ENCODE results near the gene TNFRSF19. TPM values are rescaled to one million over a fixed set of nuclear protein-coding genes. Genes with fewer than 3 reads are reported as not detected.

The TNFRSF19 gene
- total RNA-seq, 3 donors from 2014 or later, result 0.32 to 3.8 (median 0.58) TPM

DNA sequence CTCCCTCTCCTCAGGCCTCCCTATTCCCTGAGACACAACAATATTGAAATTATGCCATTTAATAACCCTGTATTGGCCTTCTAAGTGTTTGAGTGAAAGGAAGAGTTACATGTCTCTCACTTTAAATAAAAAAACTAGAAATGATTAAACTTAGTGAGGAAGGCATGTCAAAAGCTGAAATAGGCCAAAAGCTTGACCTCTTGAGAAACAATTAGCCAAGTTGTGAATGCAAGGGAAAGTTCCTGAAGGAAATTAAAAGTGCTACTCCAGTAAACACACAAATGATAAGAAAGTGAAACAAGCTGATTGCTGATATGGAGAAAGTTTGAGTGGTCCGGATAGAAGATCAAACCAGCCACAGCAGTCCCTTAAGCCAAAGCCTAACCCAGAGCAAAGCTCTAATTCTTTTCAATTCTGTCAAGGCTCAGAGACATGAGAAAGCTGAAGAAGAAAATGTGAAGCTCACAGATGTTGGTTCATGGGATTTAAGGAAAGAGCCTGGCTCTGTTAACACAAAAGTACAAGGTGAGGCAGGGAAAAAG, 127.6 kb downstream of the TNFRSF19 start:
- Histone ChIP-seq H3K4me1 (ENCODE audit: low read depth) (no peaks in the 10 kb centered on the region), H3K9me3 (no peaks in the 10 kb centered on the region), H3K4me3 (no peak overlapping the region), H3K36me3 (ENCODE audit: low read depth) (no peaks in the 10 kb centered on the region)
- ATAC-seq, result no peak
- intact Hi-C loops (cut with DNase I, micrococcal nuclease), result no loop called here
- TF ChIP-seq, protein P1, sequence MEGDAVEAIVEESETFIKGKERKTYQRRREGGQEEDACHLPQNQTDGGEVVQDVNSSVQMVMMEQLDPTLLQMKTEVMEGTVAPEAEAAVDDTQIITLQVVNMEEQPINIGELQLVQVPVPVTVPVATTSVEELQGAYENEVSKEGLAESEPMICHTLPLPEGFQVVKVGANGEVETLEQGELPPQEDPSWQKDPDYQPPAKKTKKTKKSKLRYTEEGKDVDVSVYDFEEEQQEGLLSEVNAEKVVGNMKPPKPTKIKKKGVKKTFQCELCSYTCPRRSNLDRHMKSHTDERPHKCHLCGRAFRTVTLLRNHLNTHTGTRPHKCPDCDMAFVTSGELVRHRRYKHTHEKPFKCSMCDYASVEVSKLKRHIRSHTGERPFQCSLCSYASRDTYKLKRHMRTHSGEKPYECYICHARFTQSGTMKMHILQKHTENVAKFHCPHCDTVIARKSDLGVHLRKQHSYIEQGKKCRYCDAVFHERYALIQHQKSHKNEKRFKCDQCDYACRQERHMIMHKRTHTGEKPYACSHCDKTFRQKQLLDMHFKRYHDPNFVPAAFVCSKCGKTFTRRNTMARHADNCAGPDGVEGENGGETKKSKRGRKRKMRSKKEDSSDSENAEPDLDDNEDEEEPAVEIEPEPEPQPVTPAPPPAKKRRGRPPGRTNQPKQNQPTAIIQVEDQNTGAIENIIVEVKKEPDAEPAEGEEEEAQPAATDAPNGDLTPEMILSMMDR (IDR thresholded peaks at IDR 0.05), result no peak
- no peak for DNase-seq

DNA sequence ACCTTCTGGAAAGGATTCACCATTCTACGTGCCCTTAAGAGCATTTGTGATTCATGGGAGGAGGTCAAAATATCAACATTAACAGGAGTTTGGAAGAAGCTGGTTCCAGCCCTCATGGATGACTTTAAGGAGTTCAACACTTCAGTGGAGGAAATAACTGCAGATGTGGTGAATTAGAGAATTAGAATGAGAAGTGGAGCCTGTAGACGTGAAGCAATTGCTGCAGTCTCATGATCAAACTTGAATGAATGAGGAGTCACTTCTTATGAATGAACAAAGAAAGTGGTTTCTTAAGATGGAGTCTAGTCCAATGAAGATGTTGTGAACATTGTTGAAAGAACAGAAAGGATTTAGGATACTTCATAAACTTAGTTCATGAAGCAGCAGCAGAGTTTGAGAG, 129.1 kb downstream of the TNFRSF19 start:
- no peak for DNase-seq
- intact Hi-C loops (cut with DNase I, micrococcal nuclease), result no loop called here
- TF ChIP-seq, protein P1 (IDR thresholded peaks at IDR 0.05), result no peak
- Histone ChIP-seq H3K4me3 (no peak overlapping the region), H3K9me3 (no peaks in the 10 kb centered on the region), H3K36me3 (ENCODE audit: low read depth) (no peaks in the 10 kb centered on the region), H3K4me1 (ENCODE audit: low read depth) (no peaks in the 10 kb centered on the region)
- ATAC-seq, result no peak

DNA sequence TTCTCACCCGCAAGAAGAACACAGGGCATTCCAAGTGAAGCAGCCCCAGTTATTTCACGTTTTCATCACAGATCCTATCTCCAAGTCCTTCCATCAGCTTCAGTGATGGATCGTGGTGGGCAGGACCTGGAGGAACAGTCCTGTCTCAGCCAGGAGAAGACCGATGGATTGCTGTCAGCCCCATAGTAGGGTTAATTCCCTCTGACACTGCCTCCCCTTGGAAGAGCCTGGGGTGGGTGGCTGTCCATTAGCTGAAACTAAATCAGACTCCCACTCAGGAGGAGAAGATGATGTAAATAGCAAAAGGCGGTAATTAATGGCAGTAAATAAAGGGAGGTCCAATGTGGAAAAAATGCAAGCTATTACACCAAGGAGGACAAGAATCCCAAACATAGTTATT, 131.0 kb downstream of the TNFRSF19 start:
- no peak for ATAC-seq
- intact Hi-C loops (cut with DNase I, micrococcal nuclease), result no loop called here
- TF ChIP-seq, protein P1 (IDR thresholded peaks at IDR 0.05), result no peak

DNA sequence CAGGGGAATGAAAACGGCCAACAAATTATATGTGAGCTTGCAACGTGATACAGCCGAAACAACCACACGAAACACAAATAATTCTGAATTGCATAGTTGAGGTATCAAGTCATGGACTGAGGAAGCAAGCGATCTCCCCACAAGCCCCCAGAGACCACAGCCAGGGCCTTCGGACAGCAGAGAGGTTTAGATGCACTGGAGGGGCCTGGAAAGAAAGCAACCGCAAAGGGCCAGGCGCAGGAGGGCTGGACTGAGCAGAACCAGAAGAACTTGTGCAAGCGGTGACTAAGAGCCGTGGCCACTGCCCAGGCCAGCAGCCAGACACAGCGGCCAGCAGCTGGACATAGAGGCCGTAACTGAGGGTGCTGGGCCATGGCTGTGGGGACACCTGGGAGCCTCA, 131.4 kb downstream of the TNFRSF19 start:
- H3K4me1 ChIP-seq (ENCODE audit: low read depth), result no peaks in the 10 kb centered on the region
- TF ChIP-seq, protein P1 (IDR thresholded peaks at IDR 0.05), result no peak
- DNase-seq (peak; percentile 36 to 78 (median 38)), ATAC-seq (peak; percentile 66)
- intact Hi-C loops (cut with DNase I, micrococcal nuclease), result no loop called here
- no peaks in the 10 kb centered on the region for H3K9me3 ChIP-seq
- no peaks in the 10 kb centered on the region for H3K36me3 ChIP-seq (ENCODE audit: low read depth)
- no peak overlapping the region for H3K4me3 ChIP-seq

More for the DNA sequence above, 131.0 kb downstream of the TNFRSF19 start:
- Histone ChIP-seq H3K4me3 (no peak overlapping the region), H3K4me1 (ENCODE audit: low read depth) (no peaks in the 10 kb centered on the region), H3K36me3 (ENCODE audit: low read depth) (no peaks in the 10 kb centered on the region), H3K9me3 (no peaks in the 10 kb centered on the region)
- DNase-seq, result no peak

DNA sequence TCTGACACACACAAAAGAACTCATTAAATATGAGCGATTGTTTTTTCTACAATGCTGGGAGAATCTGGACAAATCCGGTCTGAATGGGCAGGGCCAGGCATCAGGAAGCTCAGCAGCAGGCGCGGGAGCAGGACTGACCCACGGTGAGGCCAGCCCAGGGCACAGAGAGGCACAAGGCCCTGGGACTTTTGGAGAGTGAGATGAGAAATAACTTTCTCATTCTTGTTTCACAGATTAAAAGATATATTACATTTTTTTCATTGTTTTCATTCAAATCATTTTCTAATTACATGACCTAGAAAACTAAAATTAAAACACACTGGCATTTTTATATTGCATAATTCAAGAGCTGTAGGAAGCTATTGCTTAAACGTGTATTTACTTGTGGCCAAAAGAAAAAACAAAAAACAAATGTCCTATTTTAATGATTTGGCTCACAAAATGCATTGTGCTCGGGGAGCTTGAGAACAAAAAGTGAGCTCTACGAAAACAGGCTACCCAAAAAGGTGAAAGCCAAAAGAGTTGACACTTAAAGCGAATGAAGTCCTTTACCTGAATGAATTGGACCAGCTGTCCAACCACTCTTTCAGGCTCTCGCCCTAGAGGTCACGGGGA, 133.1 kb downstream of the TNFRSF19 start:
- TF ChIP-seq, protein P1 (IDR thresholded peaks at IDR 0.05), result no peak
- DNase-seq, result no peak
- intact Hi-C loops (cut with DNase I, micrococcal nuclease), result no loop called here
- Histone ChIP-seq H3K9me3 (no peaks in the 10 kb centered on the region), H3K36me3 (ENCODE audit: low read depth) (no peaks in the 10 kb centered on the region), H3K4me3 (no peak overlapping the region), H3K4me1 (ENCODE audit: low read depth) (no peaks in the 10 kb centered on the region)
- ATAC-seq, result no peak
